CD14-positive monocyte (primary cell): ENCODE data around the gene THSD4. TPM values are rescaled to one million over a fixed set of nuclear protein-coding genes. Genes with fewer than 3 reads are reported as not detected.
A peak's percentile ranks its signal among the peaks of the same experiment; 100 is the strongest.

Experiments used
- DNase-seq, 3 donors: peaks; one replicate each; pipeline ENCODE4 v3.0.0-alpha.2; 2011 to 2022
- H2AFZ ChIP-seq: 2 replicates; pipeline ENCODE4 v1.6.0; 2012; ENCODE audit warnings: mild to moderate bottlenecking, low read depth, low read length, inconsistent platforms; ENCODE audit not compliant: insufficient read depth, poor library complexity, severe bottlenecking
- H3K27ac ChIP-seq, 2 donors: 1 replicate in 1 of 2; 2 replicates in 1 of 2; pipeline ENCODE4 v1.5.1; 2012 to 2013; ENCODE audit warnings: low read length in 2 of 2, control low read depth in 1 of 2, inconsistent platforms in 1 of 2, low read depth in 1 of 2, mild to moderate bottlenecking in 1 of 2
- H3K27me3 ChIP-seq, 2 donors: one replicate each; pipeline versions ENCODE4 v1.6.0 to v1.6.1; 2011 to 2013; ENCODE audit warnings: low read length in 2 of 2; ENCODE audit not compliant: control insufficient read depth in 2 of 2, insufficient read depth in 2 of 2
- H3K36me3 ChIP-seq, 2 donors: replicated peaks in 1 of 2; 1 replicate in 1 of 2; 2 replicates in 1 of 2; pipeline versions ENCODE4 v1.5.1 to v1.6.1; 2012 to 2013; ENCODE audit warnings: low read length in 2 of 2, control low read depth in 1 of 2, inconsistent platforms in 1 of 2, mild to moderate bottlenecking in 1 of 2; ENCODE audit not compliant: insufficient read depth in 2 of 2, control insufficient read depth in 1 of 2
- H3K4me1 ChIP-seq, 2 donors: 1 replicate in 1 of 2; 2 replicates in 1 of 2; pipeline versions ENCODE4 v1.5.1 to v1.6.1; 2012 to 2013; ENCODE audit warnings: low read length in 2 of 2, control low read depth in 1 of 2, inconsistent platforms in 1 of 2, mild to moderate bottlenecking in 1 of 2, moderate library complexity in 1 of 2; ENCODE audit not compliant: insufficient read depth in 2 of 2, control insufficient read depth in 1 of 2
- H3K4me2 ChIP-seq: replicated peaks from 2 replicates; pipeline ENCODE3; 2012; ENCODE audit warnings: low read length, moderate library complexity, mild to moderate bottlenecking; ENCODE audit not compliant: poor library complexity, severe bottlenecking; ENCODE audit errors: extremely low read depth
- H3K4me3 ChIP-seq, 3 experiments: fragments of 200-600 bp in 1 of 3; sonication (generic) in 1 of 3; replicated peaks in 1 of 3; 1 replicate in 2 of 3; 2 replicates in 1 of 3; pipeline ENCODE4 v1.5.1; 2011 to 2013; ENCODE audit warnings: low read length in 3 of 3, mild to moderate bottlenecking in 3 of 3, control low read depth in 2 of 3, low read depth in 2 of 3, inconsistent platforms in 1 of 3, moderate library complexity in 1 of 3
- H3K79me2 ChIP-seq: 2 replicates; pipeline ENCODE4 v1.6.0; 2012; ENCODE audit warnings: mild to moderate bottlenecking, control low read depth, inconsistent platforms, low read length, moderate library complexity; ENCODE audit not compliant: insufficient read depth
- H3K9ac ChIP-seq: 2 replicates; pipeline ENCODE4 v1.6.0; 2017; ENCODE audit warnings: low read length, mild to moderate bottlenecking; ENCODE audit not compliant: insufficient read depth, poor library complexity, severe bottlenecking
- H3K9me3 ChIP-seq, 2 donors: replicated peaks in 1 of 2; 1 replicate in 1 of 2; 2 replicates in 1 of 2; pipeline versions ENCODE4 v1.5.1 to v1.6.1; 2012 to 2013; ENCODE audit warnings: low read length in 2 of 2, control low read depth in 1 of 2; ENCODE audit not compliant: control insufficient read depth in 1 of 2, insufficient read depth in 1 of 2
- H4K20me1 ChIP-seq: 2 replicates; pipeline ENCODE4 v1.6.0; 2012; ENCODE audit warnings: mild to moderate bottlenecking, low read length, control low read depth, moderate library complexity; ENCODE audit not compliant: insufficient read depth
- H3K27ac Mint-ChIP-seq, 7 donors: one replicate each; pipeline ENCODE4 v1.8.0; 2020; ENCODE audit warnings: mild to moderate bottlenecking in 7 of 7, mixed read lengths in 7 of 7, moderate library complexity in 6 of 7, inconsistent platforms in 2 of 7
- H3K27me3 Mint-ChIP-seq, 3 donors: one replicate each; pipeline ENCODE4 v1.8.0; 2021 to 2022; ENCODE audit warnings: low read depth in 3 of 3, mild to moderate bottlenecking in 3 of 3, mixed read lengths in 3 of 3, moderate library complexity in 3 of 3, inconsistent platforms in 1 of 3
- H3K36me3 Mint-ChIP-seq, 2 donors: one replicate each; pipeline ENCODE4 v1.8.0; 2020; ENCODE audit warnings: mixed read lengths in 2 of 2, inconsistent platforms in 1 of 2, mild to moderate bottlenecking in 1 of 2
- H3K4me1 Mint-ChIP-seq: one replicate; pipeline ENCODE4 v1.8.0; 2020; ENCODE audit warnings: mild to moderate bottlenecking, mixed read lengths
- H3K4me3 Mint-ChIP-seq, 2 donors: one replicate each; pipeline ENCODE4 v1.8.0; 2020; ENCODE audit warnings: mild to moderate bottlenecking in 2 of 2, mixed read lengths in 2 of 2, moderate library complexity in 1 of 2
- H3K9me3 Mint-ChIP-seq, 7 donors: one replicate each; pipeline ENCODE4 v1.8.0; 2020 to 2022; ENCODE audit warnings: mixed read lengths in 7 of 7, mild to moderate bottlenecking in 6 of 7, moderate library complexity in 6 of 7, inconsistent platforms in 2 of 7
- WGBS: methylation state at CpG from one replicate; pipeline ENCODE4 v1.1.5; 2013; ENCODE audit warnings: missing lambda C conversion rate; ENCODE audit not compliant: insufficient coverage; 5-methylcytosine and 5-hydroxymethylcytosine counted together
- intact Hi-C, 2 donors: fragments of 100-400 bp; cut with micrococcal nuclease; formaldehyde crosslinking; loops; one replicate each; pipeline versions ENCODE4 v1.15.0 to v1.15.1; 2023
- polyA plus RNA-seq, 3 donors: library from polyadenylated mRNA; depleted of rRNA in 1 of 3; unstranded in 2 of 3; stranded (reverse) in 1 of 3; fragments of 300-500 nt in 2 of 3; fragments of >200 nt in 1 of 3; fragmentation: Illumina TruSeq in 2 of 3; gene quantifications; 1 replicate in 2 of 3; 2 replicates in 1 of 3; pipeline ENCODE4 v1.2.3, GENCODE V29; 2012 to 2021
- TF ChIP-seq, protein P1 (sequence below): fragments of 200-600 bp; IDR thresholded peaks from one replicate; pipeline ENCODE4 v1.8.0; 2022; ENCODE audit warnings: antibody characterized with exemption, mild to moderate bottlenecking

The THSD4 gene
- polyA plus RNA-seq, 3 donors = not detected

DNA sequence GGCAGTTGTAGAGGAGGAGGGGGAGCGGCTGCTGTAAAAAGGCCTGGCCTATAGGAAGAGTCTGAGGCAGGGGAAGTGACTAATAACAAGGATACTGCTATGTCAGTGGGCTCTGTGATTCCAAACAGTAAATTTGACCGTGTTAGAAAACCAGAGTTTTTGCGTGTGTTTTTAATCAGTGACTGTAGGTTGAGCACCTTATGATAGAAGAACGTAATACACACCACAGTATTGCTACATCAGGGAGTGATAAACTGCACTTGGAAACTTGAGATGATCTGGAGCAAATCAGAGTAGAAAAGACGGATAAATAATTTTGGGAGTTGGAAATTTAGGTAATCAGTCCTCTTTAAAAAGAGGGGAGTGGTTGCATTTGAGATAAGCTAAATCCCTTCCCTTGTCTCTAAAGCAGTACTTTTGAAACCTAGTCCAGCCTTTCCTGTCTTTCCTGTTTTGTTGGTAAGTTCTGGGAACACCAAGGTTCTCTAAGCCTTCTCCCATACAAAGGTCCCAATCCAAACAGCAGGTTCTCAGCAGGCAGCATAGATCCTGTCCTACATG is 564.6 kb downstream of the THSD4 start:
- H3K27me3 Mint-ChIP-seq = peaks cover 4 to 11% (median 7%) of the 10 kb centered on the region in 3 donors
- Histone ChIP-seq H3K36me3 (no peaks in the 10 kb centered on the region), H3K4me2 (no peak overlapping the region), H3K4me1 (no peaks in the 10 kb centered on the region), H3K79me2 (no peaks in the 10 kb centered on the region), H2AFZ (no peak overlapping the region), H3K4me3 (no peak overlapping the region), H4K20me1 (no peaks in the 10 kb centered on the region), H3K9ac (no peak overlapping the region), H3K27ac (no peak overlapping the region), H3K9me3 (no peaks in the 10 kb centered on the region), H3K27me3 (no peaks in the 10 kb centered on the region)
- TF ChIP-seq, protein P1, sequence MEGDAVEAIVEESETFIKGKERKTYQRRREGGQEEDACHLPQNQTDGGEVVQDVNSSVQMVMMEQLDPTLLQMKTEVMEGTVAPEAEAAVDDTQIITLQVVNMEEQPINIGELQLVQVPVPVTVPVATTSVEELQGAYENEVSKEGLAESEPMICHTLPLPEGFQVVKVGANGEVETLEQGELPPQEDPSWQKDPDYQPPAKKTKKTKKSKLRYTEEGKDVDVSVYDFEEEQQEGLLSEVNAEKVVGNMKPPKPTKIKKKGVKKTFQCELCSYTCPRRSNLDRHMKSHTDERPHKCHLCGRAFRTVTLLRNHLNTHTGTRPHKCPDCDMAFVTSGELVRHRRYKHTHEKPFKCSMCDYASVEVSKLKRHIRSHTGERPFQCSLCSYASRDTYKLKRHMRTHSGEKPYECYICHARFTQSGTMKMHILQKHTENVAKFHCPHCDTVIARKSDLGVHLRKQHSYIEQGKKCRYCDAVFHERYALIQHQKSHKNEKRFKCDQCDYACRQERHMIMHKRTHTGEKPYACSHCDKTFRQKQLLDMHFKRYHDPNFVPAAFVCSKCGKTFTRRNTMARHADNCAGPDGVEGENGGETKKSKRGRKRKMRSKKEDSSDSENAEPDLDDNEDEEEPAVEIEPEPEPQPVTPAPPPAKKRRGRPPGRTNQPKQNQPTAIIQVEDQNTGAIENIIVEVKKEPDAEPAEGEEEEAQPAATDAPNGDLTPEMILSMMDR = no peak
- WGBS = 86% methylated on average over 3 of the region's 5 CpGs
- no peaks in the 10 kb centered on the region for H3K4me1 Mint-ChIP-seq
- peaks cover 0 to 1% (median 0%) of the 10 kb centered on the region in 7 donors for H3K9me3 Mint-ChIP-seq
- no peaks in the 10 kb centered on the region for H3K36me3 Mint-ChIP-seq
- H3K27ac Mint-ChIP-seq = no peak overlapping the region
- no peak for DNase-seq
- intact Hi-C loops = no loop called here
- peak overlapping the region in 1 of 2 donors; percentile 36 for H3K4me3 Mint-ChIP-seq

DNA sequence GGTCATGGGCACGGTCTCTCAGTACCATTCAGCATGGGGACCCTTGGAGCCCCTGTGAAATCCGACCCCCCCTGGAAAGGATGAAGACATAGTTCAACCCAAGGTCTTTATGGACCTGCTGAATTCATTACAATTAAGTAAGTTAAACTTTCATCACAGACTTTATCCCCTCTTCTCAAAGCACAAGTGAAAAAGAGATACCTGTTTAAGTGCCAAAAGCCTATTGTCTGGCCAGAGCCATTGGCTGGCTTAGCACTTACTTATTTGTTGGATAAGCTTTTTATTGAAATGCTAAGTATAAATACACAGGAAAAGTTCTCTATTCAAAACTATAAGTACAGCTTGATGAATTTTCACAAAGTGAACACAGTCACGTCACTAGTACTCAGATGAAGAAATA is 566.7 kb downstream of the THSD4 start:
- no peak overlapping the region for H3K4me3 Mint-ChIP-seq
- no peak overlapping the region for H3K9ac ChIP-seq
- H3K27me3 ChIP-seq = no peaks in the 10 kb centered on the region
- H3K9me3 Mint-ChIP-seq = no peaks in the 10 kb centered on the region
- no peak for DNase-seq
- H3K27ac Mint-ChIP-seq = no peak overlapping the region
- H3K4me1 Mint-ChIP-seq = no peaks in the 10 kb centered on the region
- H3K4me3 ChIP-seq = no peak overlapping the region
- H3K27me3 Mint-ChIP-seq = peaks cover 4 to 11% (median 9%) of the 10 kb centered on the region in 3 donors
- H3K79me2 ChIP-seq = no peaks in the 10 kb centered on the region
- no peaks in the 10 kb centered on the region for H4K20me1 ChIP-seq
- H3K36me3 ChIP-seq = no peaks in the 10 kb centered on the region
- no peak overlapping the region for H3K4me2 ChIP-seq
- no peak overlapping the region for H2AFZ ChIP-seq
- WGBS = 83% methylated on average over 1 of the region's 3 CpGs
- intact Hi-C loops = no loop called here
- H3K27ac ChIP-seq = no peak overlapping the region
- no peaks in the 10 kb centered on the region for H3K9me3 ChIP-seq
- H3K36me3 Mint-ChIP-seq = no peaks in the 10 kb centered on the region
- no peaks in the 10 kb centered on the region for H3K4me1 ChIP-seq
- TF ChIP-seq, protein P1 = no peak
